ENCODE measurements around the gene AGTRAP.

- TF ChIP-seq EZH2 (IDR thresholded peaks at IDR 0.05; ENCODE audit: borderline replicate concordance, low read depth, low read length, poor library complexity, severe bottlenecking) (no peak), CTCF (conservative IDR thresholded peaks at IDR 0.05; ENCODE audit: low read depth, low read length) (no peak)
Measured at GRCh38 chr1:11705596-11705995, 30.3 kb upstream of the AGTRAP start.
